ENCODE data around the gene HCFC1R1. TPM values are rescaled to one million over a fixed set of nuclear protein-coding genes. Genes with fewer than 3 reads are reported as not detected.

The HCFC1R1 gene
- polyA plus RNA-seq, 6 donors from 2014 or later = 7.6 to 21.4 (median 15.4) TPM

DNA sequence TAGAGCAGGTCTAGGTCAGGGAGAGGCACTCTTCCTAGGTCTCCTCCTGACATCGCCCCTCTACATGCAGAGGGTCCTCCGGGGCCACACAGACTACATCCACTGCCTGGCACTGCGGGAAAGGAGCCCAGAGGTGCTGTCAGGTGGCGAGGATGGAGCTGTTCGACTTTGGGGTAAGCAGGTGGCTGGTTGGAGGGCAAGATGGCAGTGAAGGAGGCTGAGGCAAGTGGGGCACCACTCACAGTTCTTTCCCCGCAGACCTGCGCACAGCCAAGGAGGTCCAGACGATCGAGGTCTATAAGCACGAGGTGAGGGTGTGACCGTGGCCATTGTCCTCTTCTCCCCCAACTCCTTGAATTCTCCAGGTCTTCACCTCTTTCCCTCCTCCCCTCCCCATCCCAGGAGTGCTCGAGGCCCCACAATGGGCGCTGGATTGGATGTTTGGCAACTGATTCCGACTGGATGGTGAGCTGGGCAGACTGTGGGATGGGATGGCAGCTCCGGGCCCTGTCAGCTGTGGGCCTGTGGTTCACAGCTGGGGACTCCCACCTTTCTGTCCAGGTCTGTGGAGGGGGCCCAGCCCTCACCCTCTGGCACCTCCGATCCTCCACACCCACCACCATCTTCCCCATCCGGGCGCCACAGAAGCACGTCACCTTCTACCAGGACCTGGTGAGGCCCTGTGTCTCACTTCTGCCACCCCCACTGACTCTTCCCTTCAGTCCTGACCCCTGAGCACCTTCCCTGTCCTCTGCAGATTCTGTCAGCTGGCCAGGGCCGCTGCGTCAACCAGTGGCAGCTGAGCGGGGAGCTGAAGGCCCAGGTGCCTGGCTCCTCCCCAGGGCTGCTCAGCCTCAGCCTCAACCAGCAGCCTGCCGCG is 3.1 kb upstream of the HCFC1R1 start:
- Mint-ChIP-seq H3K9me3 (no peaks in the 10 kb centered on the region), H3K27me3 (peaks cover 15 to 38% (median 35%) of the 10 kb centered on the region in 3 donors), H3K36me3 (no peaks in the 10 kb centered on the region), H3K4me3 (peak overlapping the region in 1 of 8 donors; percentile 38), H3K27ac (peak overlapping the region in 1 of 6 donors; percentile 57), H3K4me1 (peaks cover 37 to 42% (median 39%) of the 10 kb centered on the region in 3 donors)
- ATAC-seq (ENCODE audit: low read depth in 2 of 2) (no peak), DNase-seq (no peak)

DNA sequence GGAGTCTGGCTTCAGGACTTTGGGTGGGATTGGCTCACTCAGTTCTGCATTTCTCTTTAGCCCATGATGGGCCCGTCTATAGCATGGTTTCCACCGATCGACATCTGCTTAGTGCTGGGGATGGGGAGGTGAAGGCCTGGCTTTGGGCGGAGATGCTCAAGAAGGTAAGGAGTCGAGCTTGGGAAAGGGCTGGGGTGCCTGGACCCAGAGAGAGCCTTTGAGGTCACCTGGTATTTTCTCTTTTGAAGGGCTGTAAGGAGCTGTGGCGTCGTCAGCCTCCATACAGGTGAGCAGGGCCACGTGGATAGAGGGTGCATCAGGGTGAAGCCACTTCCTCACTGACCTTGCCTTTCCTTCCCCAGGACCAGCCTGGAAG is 2.2 kb upstream of the HCFC1R1 start:
- H3K27ac Mint-ChIP-seq = no peak overlapping the region
- H3K36me3 Mint-ChIP-seq = no peaks in the 10 kb centered on the region
- peak overlapping the region in 1 of 8 donors; percentile 38 for H3K4me3 Mint-ChIP-seq
- peaks cover 10 to 30% (median 26%) of the 10 kb centered on the region in 3 donors for H3K27me3 Mint-ChIP-seq
- H3K9me3 Mint-ChIP-seq = no peaks in the 10 kb centered on the region
- DNase-seq (no peak), ATAC-seq (ENCODE audit: low read depth in 2 of 2) (no peak)
- peaks cover 42 to 49% (median 46%) of the 10 kb centered on the region in 3 donors for H3K4me1 Mint-ChIP-seq

DNA sequence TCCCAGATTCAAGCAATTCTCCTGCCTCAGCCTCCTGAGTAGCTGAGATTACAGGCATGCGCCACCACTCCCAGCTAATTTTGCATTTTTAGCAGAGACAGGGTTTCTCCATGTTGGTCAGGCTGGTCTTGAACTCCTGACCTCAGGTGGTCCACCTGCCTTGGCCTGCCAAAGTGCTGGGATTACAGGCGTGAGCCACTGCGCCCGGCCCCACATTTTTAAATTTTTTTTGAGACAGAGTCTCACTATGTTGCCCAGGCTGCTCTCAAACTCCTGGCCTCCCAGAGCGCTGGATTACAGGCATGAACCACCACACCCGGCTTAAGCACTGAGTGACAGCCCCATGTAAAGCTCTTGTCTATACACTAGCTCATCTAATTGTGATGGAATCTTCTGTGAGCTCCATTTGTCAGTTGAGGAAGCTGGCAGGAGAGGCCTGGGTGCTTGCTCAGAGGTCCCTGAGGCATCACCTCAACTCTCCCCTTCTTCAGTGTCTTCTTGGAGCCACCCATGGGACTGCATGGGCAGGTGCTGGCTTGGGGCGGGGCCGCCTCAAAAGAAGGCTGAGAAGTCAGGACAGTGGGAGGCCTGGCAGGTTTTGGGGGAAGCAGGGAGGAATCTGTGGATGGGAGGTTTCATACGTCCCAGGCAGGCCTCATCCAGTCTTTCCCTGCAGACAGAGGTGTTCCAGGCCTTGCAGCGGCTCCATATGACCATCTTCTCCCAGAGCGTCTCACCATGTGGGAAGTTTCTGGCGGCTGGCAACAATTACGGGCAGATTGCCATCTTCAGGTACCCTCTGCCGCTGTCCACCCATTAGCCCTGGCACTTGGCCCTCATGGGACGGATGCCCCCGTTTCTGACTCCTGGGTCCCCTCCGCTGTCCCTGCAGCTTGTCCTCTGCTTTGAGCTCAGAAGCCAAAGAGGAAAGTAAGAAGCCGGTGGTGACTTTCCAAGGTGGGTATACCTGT is 1.6 kb upstream of the HCFC1R1 start:
- H3K36me3 Mint-ChIP-seq = no peaks in the 10 kb centered on the region
- ATAC-seq (ENCODE audit: low read depth in 2 of 2) = no peak
- no peaks in the 10 kb centered on the region for H3K9me3 Mint-ChIP-seq
- peaks cover 10 to 23% (median 19%) of the 10 kb centered on the region in 3 donors for H3K27me3 Mint-ChIP-seq
- H3K27ac Mint-ChIP-seq = peak overlapping the region in 1 of 6 donors; percentile 50
- no peak for DNase-seq
- peaks cover 42 to 53% (median 51%) of the 10 kb centered on the region in 3 donors for H3K4me1 Mint-ChIP-seq
- peak overlapping the region in 1 of 8 donors; percentile 20 for H3K4me3 Mint-ChIP-seq

DNA sequence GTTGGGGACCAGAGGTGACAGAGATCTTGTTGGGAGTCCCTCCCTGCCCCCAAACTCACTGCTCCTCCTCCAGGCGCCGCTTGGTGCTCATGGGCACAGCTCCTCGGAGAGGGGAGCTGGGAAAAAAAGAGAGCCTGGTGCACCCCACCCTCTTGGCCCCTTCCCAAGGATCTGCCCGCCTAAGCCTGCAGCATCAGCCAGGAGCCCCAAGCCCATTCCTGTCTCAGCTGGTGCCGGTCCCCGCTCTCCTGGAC is 400 bp downstream of the HCFC1R1 start:
- peak overlapping the region; percentile 14 to 99 (median 63) for H3K27ac Mint-ChIP-seq
- DNase-seq = no peak
- H3K4me3 Mint-ChIP-seq = peak overlapping the region; percentile 82 to 97 (median 95)
- H3K36me3 Mint-ChIP-seq = no peaks in the 10 kb centered on the region
- H3K9me3 Mint-ChIP-seq = peaks cover 0 to 4% (median 0%) of the 10 kb centered on the region in 7 donors
- peaks cover 0 to 4% (median 3%) of the 10 kb centered on the region in 3 donors for H3K27me3 Mint-ChIP-seq
- no peak for ATAC-seq (ENCODE audit: low read depth in 2 of 2)
- H3K4me1 Mint-ChIP-seq = peaks cover 39 to 58% (median 57%) of the 10 kb centered on the region in 3 donors

DNA sequence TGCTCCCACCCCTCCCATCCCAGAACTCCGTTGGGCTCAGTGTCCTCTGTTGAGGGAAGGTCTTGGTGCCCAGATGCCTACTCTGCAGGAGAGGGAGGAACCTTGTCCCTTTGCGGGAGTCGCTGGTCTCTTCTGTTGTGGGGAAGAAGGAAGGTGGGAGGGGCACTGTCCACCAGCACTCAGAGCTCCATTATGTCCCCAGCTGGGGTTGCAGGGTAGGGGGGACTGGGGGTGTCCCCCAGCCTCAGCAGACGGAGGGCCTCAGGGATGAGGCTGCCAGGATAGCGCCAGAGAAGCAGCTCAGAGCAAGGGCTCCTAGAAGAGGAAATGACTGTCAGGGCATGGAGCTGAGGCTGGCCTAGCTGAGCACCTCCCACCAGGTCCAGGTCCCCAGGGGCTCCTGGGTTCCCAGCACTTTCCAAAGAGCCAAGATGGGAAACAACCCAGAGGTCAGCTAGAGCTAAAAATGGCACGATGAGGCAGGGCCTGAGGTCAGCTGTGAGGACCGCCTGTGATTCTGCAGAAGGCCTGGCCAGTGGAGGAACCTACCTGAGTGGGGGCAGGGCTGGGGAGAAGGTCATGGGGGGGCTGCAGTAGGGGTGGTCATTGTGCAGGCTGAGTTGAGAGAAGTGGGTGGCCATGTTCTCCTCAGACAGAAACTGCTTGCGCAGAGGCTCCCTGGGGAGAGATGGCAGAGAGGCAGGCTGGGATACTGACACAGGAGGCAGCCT is 893 bp downstream of the HCFC1R1 start:
- Mint-ChIP-seq H3K4me3 (peak overlapping the region; percentile 82 to 97 (median 95)), H3K9me3 (peaks cover 0 to 4% (median 0%) of the 10 kb centered on the region in 7 donors), H3K36me3 (no peaks in the 10 kb centered on the region), H3K4me1 (peaks cover 36 to 57% (median 56%) of the 10 kb centered on the region in 3 donors), H3K27ac (peak overlapping the region in 5 of 6 donors; percentile 27 to 99 (median 43)), H3K27me3 (peaks cover 0 to 5% (median 0%) of the 10 kb centered on the region in 3 donors)
- DNase-seq (no peak), ATAC-seq (ENCODE audit: low read depth in 2 of 2) (no peak)

DNA sequence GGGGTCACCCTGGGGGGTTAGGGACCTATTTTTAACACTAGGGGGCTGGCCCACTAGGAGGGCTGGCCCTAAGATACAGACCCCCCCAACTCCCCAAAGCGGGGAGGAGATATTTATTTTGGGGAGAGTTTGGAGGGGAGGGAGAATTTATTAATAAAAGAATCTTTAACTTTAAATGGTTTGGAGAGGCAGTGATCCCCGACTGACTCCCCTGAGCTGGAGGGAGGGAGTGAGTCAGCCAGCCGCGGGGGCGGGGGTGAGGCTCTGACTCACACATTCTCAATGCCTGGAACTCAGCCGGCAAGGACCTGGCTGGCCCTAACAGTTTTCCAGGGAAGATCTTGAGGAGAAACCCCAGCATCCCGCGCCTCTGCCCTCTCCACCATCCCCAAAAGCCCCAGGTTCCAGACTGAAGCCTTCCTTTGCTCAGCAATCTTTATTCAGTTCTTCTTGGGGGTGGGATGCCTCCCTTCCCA is 1.5 kb downstream of the HCFC1R1 start:
- Mint-ChIP-seq H3K4me3 (peak overlapping the region; percentile 35 to 97 (median 88)), H3K36me3 (no peaks in the 10 kb centered on the region), H3K4me1 (peaks cover 36 to 55% (median 54%) of the 10 kb centered on the region in 3 donors), H3K27ac (peak overlapping the region in 1 of 6 donors; percentile 43), H3K27me3 (peaks cover 0 to 7% (median 0%) of the 10 kb centered on the region in 3 donors), H3K9me3 (peaks cover 0 to 4% (median 0%) of the 10 kb centered on the region in 7 donors)
- DNase-seq = no peak
- ATAC-seq (ENCODE audit: low read depth in 2 of 2) = no peak

DNA sequence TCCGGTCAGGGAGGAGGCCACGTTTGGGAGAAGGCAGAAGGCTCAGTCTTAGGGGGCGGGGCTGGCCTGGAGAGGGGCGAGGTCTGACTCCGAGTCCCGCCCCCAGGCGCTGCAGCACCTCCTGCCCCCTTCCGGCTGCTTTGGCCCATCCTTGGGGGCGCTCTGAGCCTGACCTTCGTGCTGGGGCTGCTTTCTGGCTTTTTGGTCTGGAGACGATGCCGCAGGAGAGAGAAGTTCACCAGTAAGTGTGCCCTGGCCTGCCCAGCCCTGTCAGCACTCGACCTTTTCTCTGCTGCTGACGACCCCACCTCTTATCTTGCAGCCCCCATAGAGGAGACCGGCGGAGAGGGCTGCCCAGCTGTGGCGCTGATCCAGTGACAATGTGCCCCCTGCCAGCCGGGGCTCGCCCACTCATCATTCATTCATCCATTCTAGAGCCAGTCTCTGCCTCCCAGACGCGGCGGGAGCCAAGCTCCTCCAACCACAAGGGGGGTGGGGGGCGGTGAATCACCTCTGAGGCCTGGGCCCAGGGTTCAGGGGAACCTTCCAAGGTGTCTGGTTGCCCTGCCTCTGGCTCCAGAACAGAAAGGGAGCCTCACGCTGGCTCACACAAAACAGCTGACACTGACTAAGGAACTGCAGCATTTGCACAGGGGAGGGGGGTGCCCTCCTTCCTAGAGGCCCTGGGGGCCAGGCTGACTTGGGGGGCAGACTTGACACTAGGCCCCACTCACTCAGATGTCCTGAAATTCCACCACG is 2.1 kb downstream of the HCFC1R1 start:
- peak overlapping the region in 5 of 6 donors; percentile 28 to 78 (median 56) for H3K27ac Mint-ChIP-seq
- peaks cover 36 to 55% (median 54%) of the 10 kb centered on the region in 3 donors for H3K4me1 Mint-ChIP-seq
- peaks cover 0 to 12% (median 0%) of the 10 kb centered on the region in 3 donors for H3K27me3 Mint-ChIP-seq
- H3K36me3 Mint-ChIP-seq = no peaks in the 10 kb centered on the region
- peak; percentile 66 for DNase-seq
- peak; percentile 22 to 23 for ATAC-seq (ENCODE audit: low read depth in 2 of 2)
- peak overlapping the region; percentile 77 to 97 (median 90) for H3K4me3 Mint-ChIP-seq
- H3K9me3 Mint-ChIP-seq = peaks cover 0 to 4% (median 0%) of the 10 kb centered on the region in 7 donors

DNA sequence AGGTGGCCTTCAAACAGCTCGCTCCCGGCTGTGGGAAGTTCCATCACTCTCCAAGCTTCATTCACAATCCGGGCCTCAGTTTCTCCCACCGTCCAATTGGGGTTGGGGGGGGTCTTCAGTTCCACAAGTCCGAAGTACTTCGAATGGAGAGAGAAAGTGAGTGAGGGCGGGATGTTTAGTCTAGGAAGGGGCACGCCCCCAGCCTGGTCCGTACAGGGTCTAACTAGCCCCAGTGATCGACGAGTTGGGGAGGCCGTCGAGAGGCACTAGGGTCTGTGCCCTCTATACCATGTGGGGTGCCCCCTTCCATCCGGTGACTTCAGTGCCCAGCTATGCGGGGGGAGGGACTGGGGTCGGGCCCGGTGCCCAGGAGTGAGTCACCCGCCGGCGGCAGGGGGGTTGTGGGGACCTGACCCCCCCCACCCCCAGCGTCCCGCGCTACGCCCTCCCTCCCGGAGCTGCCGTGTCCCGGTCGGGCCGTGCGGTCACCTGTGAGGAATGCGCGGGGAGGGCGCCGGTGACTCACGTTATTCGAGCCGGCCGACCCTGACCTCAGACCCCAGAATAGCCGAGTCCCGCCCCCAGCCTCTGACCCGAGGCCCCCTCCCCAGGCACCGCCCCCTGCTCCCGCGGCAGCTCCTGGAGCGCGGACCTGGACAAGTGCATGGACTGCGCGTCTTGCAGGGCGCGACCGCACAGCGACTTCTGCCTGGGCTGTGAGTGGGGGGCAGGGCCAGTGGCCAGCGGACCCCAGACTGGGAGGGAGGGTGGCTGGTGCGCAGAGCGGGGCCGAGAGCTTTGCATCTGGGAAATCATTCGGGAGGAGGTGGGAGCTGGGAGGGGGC is 2.9 kb downstream of the HCFC1R1 start:
- no peak for ATAC-seq (ENCODE audit: low read depth in 2 of 2)
- Mint-ChIP-seq H3K27me3 (peaks cover 0 to 18% (median 4%) of the 10 kb centered on the region in 3 donors), H3K27ac (peak overlapping the region in 5 of 6 donors; percentile 28 to 87 (median 70)), H3K36me3 (no peaks in the 10 kb centered on the region), H3K4me3 (peak overlapping the region; percentile 82 to 95 (median 88)), H3K4me1 (peaks cover 36 to 55% (median 54%) of the 10 kb centered on the region in 3 donors), H3K9me3 (peaks cover 0 to 4% (median 0%) of the 10 kb centered on the region in 7 donors)
- no peak for DNase-seq

DNA sequence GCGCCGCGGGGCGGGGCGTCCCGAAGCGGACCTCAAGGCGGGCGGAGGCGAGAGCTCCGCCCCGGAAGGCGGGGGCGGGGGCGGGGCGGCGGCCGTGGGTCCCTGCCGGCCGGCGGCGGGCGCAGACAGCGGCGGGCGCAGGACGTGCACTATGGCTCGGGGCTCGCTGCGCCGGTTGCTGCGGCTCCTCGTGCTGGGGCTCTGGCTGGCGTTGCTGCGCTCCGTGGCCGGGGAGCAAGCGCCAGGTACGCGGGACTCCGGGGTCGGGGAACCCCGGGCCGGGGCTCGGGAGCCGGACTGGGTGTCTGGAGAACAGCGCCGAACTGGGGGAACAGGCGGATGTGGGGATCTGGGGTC is 3.5 kb downstream of the HCFC1R1 start, which contains the start of gene TNFRSF12A:
Gene TNFRSF12A (plus strand): TSS at position 122 of the 357 bp plus-strand sequence. CDS start 30 bp downstream, at position 152.
- Mint-ChIP-seq H3K4me1 (peaks cover 36 to 54% (median 54%) of the 10 kb centered on the region in 3 donors), H3K9me3 (peaks cover 0 to 4% (median 0%) of the 10 kb centered on the region in 7 donors), H3K36me3 (no peaks in the 10 kb centered on the region), H3K27me3 (peaks cover 0 to 18% (median 4%) of the 10 kb centered on the region in 3 donors), H3K27ac (peak within 1 kb of the TSS; percentile 59 to 87 (median 84)), H3K4me3 (peak within 1 kb of the TSS; percentile 82 to 95 (median 88))
- ATAC-seq (ENCODE audit: low read depth in 2 of 2) = peak; percentile 17 to 23
- DNase-seq = peak; percentile 67

DNA sequence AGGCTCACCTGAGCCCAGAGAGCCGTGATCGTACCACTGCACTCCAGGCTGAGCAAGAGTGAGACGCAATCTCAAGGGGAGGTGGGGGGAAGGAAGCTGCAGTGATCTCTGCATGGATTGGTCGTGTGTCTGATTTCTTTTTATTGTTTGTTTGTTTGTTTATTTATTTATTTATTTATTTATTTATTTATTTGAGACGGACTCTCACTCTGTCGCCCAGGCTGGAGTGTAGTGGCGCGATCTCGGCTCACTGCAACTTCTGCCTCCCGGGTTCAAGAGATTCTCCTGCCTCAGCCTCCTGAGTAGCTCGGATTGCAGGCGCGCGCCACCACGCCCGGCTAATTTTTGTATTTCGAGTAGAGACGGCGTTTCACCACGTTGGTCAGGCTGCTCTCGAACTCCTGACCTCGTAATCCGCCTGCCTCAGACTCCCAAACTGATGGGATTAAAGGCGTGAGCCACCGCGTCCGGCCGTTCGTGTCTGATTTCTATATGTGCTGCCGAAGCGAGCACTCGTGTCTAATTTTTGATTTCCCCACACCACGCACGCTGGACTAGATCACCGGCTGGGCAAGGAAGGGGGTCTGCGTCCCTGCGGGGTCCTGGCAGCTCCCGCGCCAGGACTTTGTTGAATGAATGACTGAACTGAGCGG is 4.0 kb downstream of the HCFC1R1 start:
- H3K9me3 Mint-ChIP-seq = peaks cover 0 to 4% (median 0%) of the 10 kb centered on the region in 7 donors
- no peak for DNase-seq
- H3K27me3 Mint-ChIP-seq = peaks cover 1 to 22% (median 8%) of the 10 kb centered on the region in 3 donors
- peak overlapping the region in 4 of 6 donors; percentile 59 to 85 (median 72) for H3K27ac Mint-ChIP-seq
- no peak for ATAC-seq (ENCODE audit: low read depth in 2 of 2)
- H3K36me3 Mint-ChIP-seq = no peaks in the 10 kb centered on the region
- H3K4me1 Mint-ChIP-seq = peaks cover 36 to 54% (median 50%) of the 10 kb centered on the region in 3 donors
- H3K4me3 Mint-ChIP-seq = peak overlapping the region; percentile 67 to 94 (median 87)
